HG03457 (cell line): ENCODE results near the gene IRF9.

ENCODE experiments used
- ATAC-seq: cut with Tn5 transposase; IDR thresholded peaks from one replicate; pipeline ENCODE4 v1.9.1; 2021; ENCODE audit warnings: moderate number of reproducible peaks; ENCODE audit not compliant: unreplicated experiment

IRF9 gene

GRCh38 chr14:24172261-24172860 lies 11.3 kb downstream of the IRF9 start:
- ATAC-seq, result no peak

GRCh38 chr14:24172871-24173281 lies 11.8 kb downstream of the IRF9 start:
- no peak for ATAC-seq

- no peak for ATAC-seq
Observed at GRCh38 chr14:24176599-24176998, 15.5 kb downstream of the IRF9 start.

- ATAC-seq, result no peak
Observed at GRCh38 chr14:24177041-24177825, 16.2 kb downstream of the IRF9 start.

GRCh38 chr14:24177891-24178290 lies 16.8 kb downstream of the IRF9 start:
- no peak for ATAC-seq

- no peak for ATAC-seq
Observed at GRCh38 chr14:24178399-24179178, 17.5 kb downstream of the IRF9 start.

GRCh38 chr14:24179294-24179960 lies 18.4 kb downstream of the IRF9 start:
- no peak for ATAC-seq

GRCh38 chr14:24179961-24180796 lies 19.1 kb downstream of the IRF9 start:
- ATAC-seq, result no peak

- no peak for ATAC-seq
Observed at GRCh38 chr14:24181371-24182077, 20.5 kb downstream of the IRF9 start.

GRCh38 chr14:24182110-24182882 lies 21.2 kb downstream of the IRF9 start:
- ATAC-seq, result no peak

GRCh38 chr14:24183014-24183481 lies 22.0 kb downstream of the IRF9 start:
- ATAC-seq, result no peak

- ATAC-seq, result no peak
Observed at GRCh38 chr14:24184104-24184970, 23.3 kb downstream of the IRF9 start.

GRCh38 chr14:24185026-24185425 lies 24.0 kb downstream of the IRF9 start:
- ATAC-seq, result no peak

GRCh38 chr14:24185741-24186140 lies 24.7 kb downstream of the IRF9 start:
- no peak for ATAC-seq

GRCh38 chr14:24186831-24187538 lies 25.9 kb downstream of the IRF9 start:
- ATAC-seq, result no peak

- no peak for ATAC-seq
Observed at GRCh38 chr14:24187539-24187915, 26.5 kb downstream of the IRF9 start.
